GM19193 (cell line): ENCODE measurements around the gene OXCT2.

Experiments
- POLR2A ChIP-seq: IDR thresholded peaks from 4 replicates; pipeline ENCODE4 v1.6.1; 2011; ENCODE audit not compliant: insufficient read depth, insufficient read length; ENCODE audit errors: extremely low read depth

Gene OXCT2

GRCh38 chr1:39738622-39739366 is 32.4 kb downstream of the OXCT2 start, which contains the start of gene PPIE:
TSS of gene PPIE (plus strand) at chr1:39738882. CDS start at chr1:39738901, 19 bp downstream.
- peak; percentile 93 for TF ChIP-seq POLR2A

DNA sequence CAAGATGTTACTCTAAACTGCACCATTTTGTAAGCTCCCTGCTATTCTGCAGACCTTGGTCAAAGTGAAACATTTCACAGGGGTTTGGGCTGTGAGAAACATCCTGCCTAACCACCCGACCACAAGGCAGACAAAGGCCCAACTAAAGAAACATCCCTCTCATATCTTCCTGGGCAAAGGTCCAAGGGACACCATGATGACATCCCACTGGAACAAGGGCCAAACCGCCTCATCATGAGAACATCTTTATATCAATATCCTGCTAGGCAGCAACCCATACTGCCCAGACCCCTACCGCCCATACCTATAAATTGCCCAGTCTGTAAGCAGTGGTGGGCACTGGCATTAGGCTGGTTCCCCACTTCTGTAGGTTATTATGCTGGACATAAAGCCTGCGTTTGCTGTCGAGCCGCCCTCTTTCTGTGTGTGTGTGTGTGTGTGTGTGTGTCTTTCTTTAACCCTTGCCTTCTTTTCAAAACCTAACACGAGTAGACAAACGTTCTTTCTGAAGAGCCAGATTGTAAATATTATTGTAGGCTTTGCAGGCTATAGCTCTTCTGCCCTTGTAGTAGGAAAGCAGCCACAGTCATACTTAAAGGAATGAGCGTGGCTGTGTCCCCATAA is 33.5 kb downstream of the OXCT2 start:
- no peak for TF ChIP-seq POLR2A

DNA sequence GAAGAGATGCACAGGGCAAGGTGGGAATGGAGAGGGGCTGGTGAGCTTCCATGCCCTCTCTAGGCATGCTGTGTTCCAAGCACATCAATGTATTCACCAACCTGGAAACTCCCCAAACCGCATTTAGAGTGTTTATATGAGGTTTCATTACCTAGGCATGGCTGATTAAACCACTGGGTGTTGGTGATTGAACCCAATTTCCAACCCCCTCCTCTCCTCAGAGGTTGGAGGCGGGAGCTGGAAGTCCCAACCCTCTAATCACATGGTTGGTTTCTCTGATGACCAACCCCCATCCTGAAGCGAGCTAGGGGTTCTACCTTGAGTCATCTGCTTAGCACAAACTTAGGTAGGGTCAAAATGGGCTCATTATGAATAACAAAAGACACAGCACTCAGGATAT is 35.4 kb downstream of the OXCT2 start:
- no peak for TF ChIP-seq POLR2A

GRCh38 chr1:39733161-39733560 is 38.0 kb downstream of the OXCT2 start:
- no peak for TF ChIP-seq POLR2A

- no peak for TF ChIP-seq POLR2A
Measured at GRCh38 chr1:39732730-39733129, 38.4 kb downstream of the OXCT2 start.

DNA sequence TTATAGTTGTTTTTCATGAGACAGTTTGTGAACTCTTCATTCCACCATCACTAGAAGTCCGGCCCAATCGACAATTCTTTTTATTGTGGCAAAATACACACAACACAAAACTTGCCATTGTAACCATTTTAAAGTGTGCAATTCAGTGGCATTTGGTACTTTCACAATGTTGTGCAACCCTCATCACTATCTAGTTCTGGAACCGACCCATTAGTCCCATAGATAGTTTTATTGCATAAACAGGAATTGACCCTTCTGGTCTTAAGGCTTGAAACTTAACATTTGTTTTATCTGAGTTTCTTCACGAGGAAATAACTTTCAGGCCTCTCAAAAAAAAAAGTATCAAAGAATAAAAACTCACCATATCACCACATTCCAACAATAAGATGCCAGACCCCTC is 41.3 kb downstream of the OXCT2 start:
- TF ChIP-seq POLR2A = no peak

GRCh38 chr1:39729030-39729429 is 42.1 kb downstream of the OXCT2 start:
- TF ChIP-seq POLR2A = no peak

- no peak for TF ChIP-seq POLR2A
Measured at GRCh38 chr1:39727932-39728317, 43.2 kb downstream of the OXCT2 start.

GRCh38 chr1:39727221-39727931 is 43.8 kb downstream of the OXCT2 start:
- no peak for TF ChIP-seq POLR2A

GRCh38 chr1:39726600-39726999 is 44.5 kb downstream of the OXCT2 start:
- no peak for TF ChIP-seq POLR2A

- TF ChIP-seq POLR2A = no peak
Measured at GRCh38 chr1:39722495-39722894, 48.7 kb downstream of the OXCT2 start.

GRCh38 chr1:39721664-39722063 is 49.5 kb downstream of the OXCT2 start:
- no peak for TF ChIP-seq POLR2A

DNA sequence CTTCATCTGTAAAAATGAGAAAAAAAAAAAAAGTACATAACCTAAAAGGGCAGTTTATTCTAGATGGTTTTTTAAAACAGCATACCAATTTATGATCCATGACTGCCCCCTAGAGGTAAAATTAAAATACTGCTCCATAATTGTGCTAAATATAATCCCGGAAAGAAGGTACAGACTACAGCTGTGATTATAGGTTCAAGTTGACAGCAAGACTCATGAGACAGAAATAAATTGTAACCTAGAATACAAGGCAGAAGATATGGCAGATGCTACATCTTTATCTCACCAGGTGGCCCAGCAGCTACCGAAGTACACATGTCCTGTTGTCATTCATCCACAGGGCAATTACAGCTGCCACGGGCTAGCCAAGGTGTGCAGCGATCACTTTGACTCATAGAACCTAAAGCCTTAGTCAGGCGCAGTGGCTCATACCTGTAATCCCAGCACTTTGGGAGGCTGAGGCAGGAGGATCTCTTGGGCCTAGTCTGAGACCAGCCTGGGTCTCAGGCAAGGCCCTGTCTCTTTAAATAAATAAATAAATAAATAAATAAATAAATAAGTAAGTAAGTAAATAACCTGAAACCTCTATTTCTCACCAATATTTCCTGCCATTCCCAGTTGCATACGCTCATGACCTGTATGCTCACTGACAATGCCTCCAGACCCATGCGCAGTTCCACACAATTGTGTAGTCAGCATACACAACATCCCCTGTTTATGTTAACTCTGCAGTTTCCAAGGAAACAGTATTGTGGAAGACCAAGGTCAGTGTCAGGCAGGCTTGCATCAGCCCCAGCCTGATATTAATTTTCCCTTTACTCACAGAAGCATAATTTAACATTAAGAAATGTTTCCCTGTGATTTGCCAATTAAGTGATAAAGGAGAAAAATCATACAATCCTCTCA is 50.8 kb downstream of the OXCT2 start:
- no peak for TF ChIP-seq POLR2A
